ENCODE measurements around the gene WSB1.

- TF ChIP-seq CTCF (IDR thresholded peaks at IDR 0.05) (no peak), POLR2A (IDR thresholded peaks at IDR 0.05) (no peak)
These were observed 10.9 kb upstream of the WSB1 start for GRCh38 chr17:27283060-27283459.

Data from lower leg skin (tissue), 3 donors.